Neural cell (in vitro differentiated cells): ENCODE data around the gene HPSE2. TPM values are rescaled to one million over a fixed set of nuclear protein-coding genes. Genes with fewer than 3 reads are reported as not detected.

Experiments
- H2AFZ ChIP-seq: fragments of 200-600, 300-800 bp; sonication (generic), shearing (Covaris generic); 2 replicates; pipeline ENCODE4 v1.6.0; 2014; ENCODE audit warnings: low read depth, mild to moderate bottlenecking, antibody characterized with exemption, low read length, moderate library complexity
- H3F3A ChIP-seq: fragments of 200-600 bp; shearing (Covaris generic); 2 replicates; pipeline ENCODE4 v1.6.1; 2016; ENCODE audit warnings: mild to moderate bottlenecking, moderate library complexity, mixed read lengths, antibody characterized with exemption, low read length; ENCODE audit not compliant: insufficient read depth, poor library complexity, severe bottlenecking
- H3K27ac ChIP-seq: fragments of 200-600, 300-800 bp; sonication (generic), shearing (Covaris generic); 2 replicates; pipeline ENCODE4 v1.5.1; 2014; ENCODE audit warnings: mild to moderate bottlenecking, low read length, moderate library complexity
- H3K27me3 ChIP-seq: fragments of 300-800, 200-600 bp; sonication (generic), shearing (Covaris generic); 2 replicates; pipeline ENCODE4 v1.6.0; 2014; ENCODE audit warnings: mild to moderate bottlenecking, low read depth, low read length, moderate library complexity; ENCODE audit not compliant: insufficient read depth
- H3K36me3 ChIP-seq: fragments of 300-800, 200-600 bp; sonication (generic), shearing (Covaris generic); 2 replicates; pipeline ENCODE4 v1.5.1; 2014; ENCODE audit warnings: mild to moderate bottlenecking, antibody characterized with exemption, low read length, moderate library complexity; ENCODE audit not compliant: insufficient read depth
- H3K4me2 ChIP-seq: fragments of 300-800, 200-600 bp; sonication (generic), shearing (Covaris generic); 2 replicates; pipeline ENCODE4 v1.6.0; 2014; ENCODE audit warnings: mild to moderate bottlenecking, low read length
- H3K4me3 ChIP-seq: fragments of 300-800, 200-600 bp; sonication (generic), shearing (Covaris generic); 2 replicates; pipeline ENCODE4 v1.5.1; 2014; ENCODE audit warnings: mild to moderate bottlenecking, low read length, moderate library complexity
- H3K79me2 ChIP-seq: fragments of 200-600 bp; shearing (Covaris generic); replicated peaks from 2 replicates; pipeline ENCODE4 v1.6.0; 2014; ENCODE audit warnings: mild to moderate bottlenecking, low read length, moderate library complexity; ENCODE audit not compliant: insufficient read depth
- H3K9ac ChIP-seq: fragments of 300-800, 200-600 bp; sonication (generic), shearing (Covaris generic); 2 replicates; pipeline ENCODE4 v1.6.1; 2016; ENCODE audit warnings: mild to moderate bottlenecking, low read length, mixed read lengths
- H3K9me2 ChIP-seq: fragments of 200-600 bp; shearing (Covaris generic); 2 replicates; pipeline ENCODE4 v1.6.1; 2016; ENCODE audit warnings: mild to moderate bottlenecking, low read length, mixed read lengths; ENCODE audit not compliant: insufficient read depth
- H3K9me3 ChIP-seq: fragments of 200-600, 300-800 bp; sonication (generic), shearing (Covaris generic); 2 replicates; pipeline ENCODE4 v1.6.1; 2016; ENCODE audit warnings: mild to moderate bottlenecking, mixed run types, low read length, moderate library complexity, mixed read lengths
- H4K20me1 ChIP-seq: fragments of 200-600 bp; shearing (Covaris generic); 2 replicates; pipeline ENCODE4 v1.6.1; 2016; ENCODE audit warnings: mild to moderate bottlenecking, mixed run types; ENCODE audit not compliant: insufficient read depth
- EP300 ChIP-seq: fragments of 450-650 bp; conservative IDR thresholded peaks from 2 replicates; pipeline ENCODE4 v1.6.1; 2014; ENCODE audit warnings: antibody characterized with exemption, mild to moderate bottlenecking, moderate library complexity; ENCODE audit not compliant: poor library complexity, severe bottlenecking
- EZH2 ChIP-seq: fragments of 200-600, 300-800 bp; shearing (Covaris generic), sonication (generic); IDR thresholded peaks from 2 replicates; pipeline ENCODE4 v1.6.1; 2014; ENCODE audit warnings: antibody characterized with exemption, low read length, borderline replicate concordance, mild to moderate bottlenecking; ENCODE audit not compliant: insufficient read depth, poor library complexity, severe bottlenecking
- MXI1 ChIP-seq: fragments of 450-650 bp; conservative IDR thresholded peaks from 2 replicates; pipeline ENCODE4 v1.6.1; 2014; ENCODE audit warnings: antibody characterized with exemption, mild to moderate bottlenecking; ENCODE audit not compliant: poor library complexity, severe bottlenecking
- POLR2AphosphoS5 ChIP-seq: IDR thresholded peaks from 2 replicates; pipeline ENCODE4 v1.6.1; 2012
- RAD21 ChIP-seq: fragments of 450-650 bp; conservative IDR thresholded peaks from 2 replicates; pipeline ENCODE4 v1.6.1; 2014; ENCODE audit warnings: antibody characterized with exemption, mild to moderate bottlenecking, moderate library complexity
- REST ChIP-seq: IDR thresholded peaks from 2 replicates; pipeline ENCODE4 v1.6.1; 2012; ENCODE audit warnings: borderline replicate concordance
- SMC3 ChIP-seq: fragments of 450-650 bp; conservative IDR thresholded peaks from 2 replicates; pipeline ENCODE4 v1.6.1; 2014; ENCODE audit warnings: antibody characterized with exemption, mild to moderate bottlenecking, moderate library complexity; ENCODE audit not compliant: poor library complexity
- TAF1 ChIP-seq: IDR thresholded peaks from 2 replicates; pipeline ENCODE4 v1.6.1; 2012; ENCODE audit warnings: low read depth
- polyA plus RNA-seq: library from polyadenylated mRNA; depleted of rRNA; stranded (reverse); fragments of >200 nt; gene quantifications from 2 replicates; pipeline ENCODE4 v1.2.3, GENCODE V29; 2014
- TF ChIP-seq, protein P1 (sequence below): fragments of 450-650 bp; IDR thresholded peaks from 2 replicates; pipeline ENCODE4 v1.5.1; 2014; ENCODE audit warnings: antibody characterized with exemption, mild to moderate bottlenecking, moderate library complexity; ENCODE audit not compliant: poor library complexity, severe bottlenecking

The HPSE2 gene
- polyA plus RNA-seq, 1 donor from 2014 or later, result not detected

DNA sequence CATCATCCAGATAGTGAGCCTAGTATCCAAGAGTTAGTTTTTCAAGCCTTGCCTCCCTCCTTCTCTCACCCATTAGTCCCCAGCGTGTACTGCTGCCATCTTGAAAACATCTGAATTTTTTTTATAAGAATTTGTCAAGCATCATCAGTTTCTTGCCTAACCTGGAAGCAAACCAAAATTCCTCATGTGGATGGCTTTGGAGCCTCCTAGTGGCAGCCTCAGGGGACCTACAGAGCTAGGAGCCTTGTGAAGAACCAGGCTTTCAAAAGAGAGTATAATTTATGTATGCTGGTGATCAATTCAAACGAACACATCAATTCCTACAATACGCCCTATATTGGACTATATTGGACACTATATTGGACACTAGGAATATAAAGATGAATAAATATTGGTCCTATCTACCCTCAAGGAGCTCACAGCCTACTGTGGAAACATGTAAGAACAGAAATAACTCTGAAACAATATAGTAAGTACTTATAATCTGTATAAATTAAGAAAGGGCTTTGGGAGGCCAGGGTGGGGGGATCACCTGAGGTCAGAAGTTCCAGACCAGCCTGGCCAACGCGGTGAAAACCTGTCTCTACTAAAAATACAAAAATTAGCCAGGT, 63.4 kb downstream of the HPSE2 start:
- Histone ChIP-seq H2AFZ (no peak overlapping the region), H3K79me2 (no peaks in the 10 kb centered on the region), H3F3A (no peaks in the 10 kb centered on the region), H3K9me3 (no peaks in the 10 kb centered on the region), H3K4me3 (no peak overlapping the region), H3K9ac (no peak overlapping the region), H3K27me3 (no peaks in the 10 kb centered on the region), H3K9me2 (no peaks in the 10 kb centered on the region), H3K4me2 (no peak overlapping the region), H3K36me3 (no peaks in the 10 kb centered on the region), H4K20me1 (no peaks in the 10 kb centered on the region), H3K27ac (no peak overlapping the region)
- TF ChIP-seq, protein P1, sequence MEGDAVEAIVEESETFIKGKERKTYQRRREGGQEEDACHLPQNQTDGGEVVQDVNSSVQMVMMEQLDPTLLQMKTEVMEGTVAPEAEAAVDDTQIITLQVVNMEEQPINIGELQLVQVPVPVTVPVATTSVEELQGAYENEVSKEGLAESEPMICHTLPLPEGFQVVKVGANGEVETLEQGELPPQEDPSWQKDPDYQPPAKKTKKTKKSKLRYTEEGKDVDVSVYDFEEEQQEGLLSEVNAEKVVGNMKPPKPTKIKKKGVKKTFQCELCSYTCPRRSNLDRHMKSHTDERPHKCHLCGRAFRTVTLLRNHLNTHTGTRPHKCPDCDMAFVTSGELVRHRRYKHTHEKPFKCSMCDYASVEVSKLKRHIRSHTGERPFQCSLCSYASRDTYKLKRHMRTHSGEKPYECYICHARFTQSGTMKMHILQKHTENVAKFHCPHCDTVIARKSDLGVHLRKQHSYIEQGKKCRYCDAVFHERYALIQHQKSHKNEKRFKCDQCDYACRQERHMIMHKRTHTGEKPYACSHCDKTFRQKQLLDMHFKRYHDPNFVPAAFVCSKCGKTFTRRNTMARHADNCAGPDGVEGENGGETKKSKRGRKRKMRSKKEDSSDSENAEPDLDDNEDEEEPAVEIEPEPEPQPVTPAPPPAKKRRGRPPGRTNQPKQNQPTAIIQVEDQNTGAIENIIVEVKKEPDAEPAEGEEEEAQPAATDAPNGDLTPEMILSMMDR, result peak; percentile 69
- peak; percentile 75 for TF ChIP-seq RAD21
- peak; percentile 76 for TF ChIP-seq SMC3
- no peak for TF ChIP-seq EP300

DNA sequence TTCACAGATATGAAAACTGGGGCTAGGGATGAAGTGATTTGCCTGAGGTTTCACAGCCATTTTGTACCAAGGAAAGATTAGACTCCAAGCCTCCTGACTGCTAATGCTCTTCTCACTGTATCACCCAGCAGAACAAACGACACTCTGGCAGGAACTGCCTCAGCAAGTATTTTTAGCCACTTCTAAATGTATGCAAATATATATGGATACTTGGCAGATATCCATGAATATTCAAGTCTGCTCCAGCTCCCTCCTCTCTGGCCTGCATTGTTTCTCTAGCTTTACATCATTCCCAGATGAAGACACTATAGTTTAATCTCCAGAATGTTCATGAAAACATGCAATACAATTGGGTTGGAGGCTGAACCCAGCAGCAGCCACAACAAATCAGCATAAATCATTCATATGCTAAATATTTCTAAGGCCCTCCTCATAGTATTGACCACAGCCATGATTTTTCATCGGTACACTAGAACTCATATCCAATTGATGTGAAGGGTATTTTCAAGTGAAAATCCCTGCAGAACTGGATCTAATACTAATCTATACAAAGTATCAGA, 65.5 kb downstream of the HPSE2 start:
- TF ChIP-seq, protein P1, result no peak
- TF ChIP-seq POLR2AphosphoS5 (no peak), REST (no peak), RAD21 (no peak), EP300 (no peak), TAF1 (no peak), MXI1 (no peak), SMC3 (no peak), EZH2 (no peak)
- Histone ChIP-seq H3K36me3 (no peaks in the 10 kb centered on the region), H4K20me1 (no peaks in the 10 kb centered on the region), H3K9ac (no peak overlapping the region), H2AFZ (no peak overlapping the region), H3K4me2 (no peak overlapping the region), H3K9me3 (no peaks in the 10 kb centered on the region), H3F3A (no peaks in the 10 kb centered on the region), H3K4me3 (no peak overlapping the region), H3K27ac (no peak overlapping the region), H3K79me2 (no peaks in the 10 kb centered on the region), H3K9me2 (no peaks in the 10 kb centered on the region), H3K27me3 (no peaks in the 10 kb centered on the region)
